CD4-positive, CD25-positive, alpha-beta regulatory T cell (primary cell): ENCODE measurements around the gene PGC. TPM values are rescaled to one million over a fixed set of nuclear protein-coding genes. Genes with fewer than 3 reads are reported as not detected.

Experiments used
- ATAC-seq, 2 donors: fragments of 150-1000 bp; cut with Tn5 transposase; one replicate each; pipeline ENCODE4 v1.10.0; 2021; ENCODE audit warnings: low read depth in 2 of 2, moderate number of reproducible peaks in 2 of 2, moderate library complexity in 1 of 2
- DNase-seq, 3 donors: peaks; one replicate each; pipeline versions ENCODE4 v3.0.0 to v3.0.0-alpha.2; 2012 to 2022; ENCODE audit warnings: mixed read lengths in 1 of 3
- H3K27ac ChIP-seq: one replicate; pipeline ENCODE4 v1.7.0; 2013; ENCODE audit warnings: mild to moderate bottlenecking, low read length; ENCODE audit not compliant: insufficient read depth, poor library complexity, severe bottlenecking
- H3K27me3 ChIP-seq: one replicate; pipeline ENCODE4 v1.7.0; 2013; ENCODE audit warnings: low read length; ENCODE audit not compliant: control insufficient read depth, insufficient read depth
- H3K36me3 ChIP-seq: one replicate; pipeline ENCODE4 v1.7.0; 2013; ENCODE audit warnings: mild to moderate bottlenecking, low read length, moderate library complexity; ENCODE audit not compliant: control insufficient read depth, insufficient read depth
- H3K4me1 ChIP-seq: 2 replicates; pipeline ENCODE4 v1.7.0; 2013; ENCODE audit warnings: mild to moderate bottlenecking, low read length; ENCODE audit not compliant: insufficient read depth, control insufficient read depth, poor library complexity, severe bottlenecking
- H3K4me3 ChIP-seq: one replicate; pipeline ENCODE4 v1.7.0; 2013; ENCODE audit warnings: low read depth, mild to moderate bottlenecking, low read length, moderate library complexity
- H3K9me3 ChIP-seq, 2 experiments: 1 replicate in 1 of 2; 2 replicates in 1 of 2; pipeline ENCODE4 v1.7.0; 2013; ENCODE audit warnings: low read length in 2 of 2, mild to moderate bottlenecking in 1 of 2, moderate library complexity in 1 of 2; ENCODE audit not compliant: control insufficient read depth in 2 of 2
- H3K27ac Mint-ChIP-seq, 3 donors: one replicate each; pipeline ENCODE4 v1.8.0; 2020 to 2022; ENCODE audit warnings: mild to moderate bottlenecking in 3 of 3, mixed read lengths in 3 of 3, moderate library complexity in 2 of 3
- H3K27me3 Mint-ChIP-seq: one replicate; pipeline ENCODE4 v1.8.0; 2022; ENCODE audit warnings: mild to moderate bottlenecking, mixed read lengths
- H3K36me3 Mint-ChIP-seq: one replicate; pipeline ENCODE4 v1.8.0; 2020; ENCODE audit warnings: mixed read lengths
- H3K4me1 Mint-ChIP-seq, 4 donors: one replicate each; pipeline ENCODE4 v1.8.0; 2020 to 2022; ENCODE audit warnings: mixed read lengths in 4 of 4, mild to moderate bottlenecking in 1 of 4
- H3K4me3 Mint-ChIP-seq, 4 donors: one replicate each; pipeline ENCODE4 v1.8.0; 2020 to 2022; ENCODE audit warnings: mild to moderate bottlenecking in 4 of 4, mixed read lengths in 4 of 4, moderate library complexity in 3 of 4
- H3K9me3 Mint-ChIP-seq, 7 donors: one replicate each; pipeline ENCODE4 v1.8.0; 2020 to 2022; ENCODE audit warnings: mixed read lengths in 7 of 7, mild to moderate bottlenecking in 3 of 7, moderate library complexity in 2 of 7
- polyA plus RNA-seq, 4 donors: library from polyadenylated mRNA; unstranded; fragments of 300-500 nt; fragmentation: Illumina TruSeq; gene quantifications; one replicate each; pipeline ENCODE4 v1.2.3, GENCODE V29; 2021
- total RNA-seq: library from RNA; stranded (reverse); gene quantifications from one replicate; pipeline ENCODE4 v1.2.3, GENCODE V29; 2022

The PGC gene
- total and polyA plus RNA-seq, 5 donors from 2014 or later = not detected

DNA sequence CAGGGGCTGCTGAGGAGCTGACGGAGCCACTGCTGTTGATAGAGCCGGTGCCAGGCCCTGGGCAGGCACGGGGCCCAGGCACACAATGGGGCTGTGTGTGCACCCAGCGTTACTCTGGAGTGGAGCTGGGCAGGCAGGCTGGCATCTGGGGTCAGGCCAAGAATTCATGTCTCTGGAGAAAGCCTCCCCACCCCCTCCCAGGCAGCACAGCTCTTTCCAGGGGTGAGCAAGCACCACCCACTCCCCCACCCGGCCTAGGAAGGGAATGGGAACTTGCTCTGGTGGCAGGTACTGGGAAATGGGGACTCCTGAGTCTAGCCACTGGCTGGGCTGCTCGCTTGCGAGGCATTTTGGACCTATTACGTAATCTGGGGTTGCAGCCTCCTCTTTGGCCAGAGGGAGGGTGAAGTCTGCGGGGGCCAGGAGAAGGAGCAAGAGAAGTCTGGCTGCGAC lies 34.5 kb downstream of the PGC start:
- Mint-ChIP-seq H3K4me3 (no peak overlapping the region), H3K4me1 (peaks cover 4 to 40% (median 26%) of the 10 kb centered on the region in 4 donors), H3K27me3 (no peaks in the 10 kb centered on the region), H3K36me3 (peaks cover 11% of the 10 kb centered on the region), H3K27ac (no peak overlapping the region), H3K9me3 (no peaks in the 10 kb centered on the region)
- Histone ChIP-seq H3K4me1 (peaks cover 11% of the 10 kb centered on the region), H3K36me3 (no peaks in the 10 kb centered on the region), H3K27ac (no peak overlapping the region), H3K4me3 (no peak overlapping the region), H3K27me3 (no peaks in the 10 kb centered on the region), H3K9me3 (no peaks in the 10 kb centered on the region)
- ATAC-seq = no peak
- no peak for DNase-seq

DNA sequence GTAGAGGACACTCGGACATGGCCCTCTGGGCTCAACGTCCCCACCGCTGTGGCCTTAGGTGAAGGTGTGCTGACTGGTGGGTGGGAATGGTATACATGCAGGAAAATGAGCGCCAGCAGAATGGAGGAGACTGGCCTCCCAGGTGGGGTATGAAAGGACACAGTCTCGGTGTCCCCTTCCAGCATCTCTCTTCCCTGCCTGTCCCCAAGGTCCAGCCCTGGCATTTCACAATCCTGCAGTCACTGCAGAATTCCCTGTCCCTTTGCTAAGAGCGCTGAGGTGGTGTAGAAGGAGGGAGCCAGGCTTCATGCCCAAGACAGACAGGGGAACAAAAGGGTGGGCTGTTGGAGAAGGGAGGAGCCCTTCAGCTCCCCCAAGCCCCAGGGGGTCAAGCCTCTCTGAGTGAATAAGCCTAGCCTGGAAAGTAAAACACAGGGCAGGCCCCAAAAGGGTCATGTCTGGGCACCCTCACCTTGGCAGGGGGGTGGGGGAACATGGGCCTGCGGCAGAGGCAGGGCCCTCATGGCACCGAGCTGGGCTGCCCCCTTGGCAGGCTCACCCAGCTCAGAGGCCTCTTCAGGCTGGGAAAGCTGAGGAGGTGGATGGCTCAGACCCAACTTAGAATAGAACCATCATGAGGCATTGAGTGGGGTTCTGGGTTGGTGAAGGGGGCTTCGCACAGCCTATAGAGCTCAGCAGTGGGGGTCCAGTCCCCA lies 35.7 kb downstream of the PGC start:
- Mint-ChIP-seq H3K4me1 (peaks cover 4 to 40% (median 33%) of the 10 kb centered on the region in 4 donors), H3K27me3 (no peaks in the 10 kb centered on the region), H3K27ac (no peak overlapping the region), H3K36me3 (peaks cover 11% of the 10 kb centered on the region), H3K4me3 (no peak overlapping the region), H3K9me3 (no peaks in the 10 kb centered on the region)
- no peak overlapping the region for H3K27ac ChIP-seq
- H3K36me3 ChIP-seq = no peaks in the 10 kb centered on the region
- no peaks in the 10 kb centered on the region for H3K27me3 ChIP-seq
- DNase-seq (no peak), ATAC-seq (no peak)
- H3K9me3 ChIP-seq = no peaks in the 10 kb centered on the region
- peaks cover 23% of the 10 kb centered on the region for H3K4me1 ChIP-seq
- H3K4me3 ChIP-seq = no peak overlapping the region

DNA sequence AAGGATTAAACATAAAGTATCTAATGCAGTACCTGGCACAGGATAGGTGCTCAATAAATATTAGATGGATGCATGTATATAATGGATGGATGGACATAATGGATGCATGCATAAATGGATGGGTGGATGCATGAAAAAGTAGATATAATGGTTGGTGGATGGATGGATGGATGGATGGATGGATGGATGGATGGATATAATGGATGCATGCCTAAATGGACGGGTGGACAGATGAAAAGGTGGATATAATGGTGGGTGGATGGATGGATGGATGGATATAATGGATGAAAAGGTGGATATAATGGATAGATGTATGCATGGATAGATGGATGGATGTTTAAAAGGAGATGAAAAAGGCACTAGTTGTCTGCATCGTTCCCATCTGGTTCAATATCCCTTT lies 37.8 kb downstream of the PGC start:
- Histone ChIP-seq H3K4me1 (peaks cover 37% of the 10 kb centered on the region), H3K27me3 (no peaks in the 10 kb centered on the region), H3K36me3 (no peaks in the 10 kb centered on the region), H3K27ac (no peak overlapping the region), H3K4me3 (no peak overlapping the region), H3K9me3 (no peaks in the 10 kb centered on the region)
- Mint-ChIP-seq H3K4me1 (peaks cover 4 to 47% (median 36%) of the 10 kb centered on the region in 4 donors), H3K36me3 (peaks cover 8% of the 10 kb centered on the region), H3K9me3 (no peaks in the 10 kb centered on the region), H3K27me3 (no peaks in the 10 kb centered on the region), H3K4me3 (peak overlapping the region in 1 of 4 donors; percentile 29), H3K27ac (peak overlapping the region in 1 of 3 donors; percentile 97)
- DNase-seq (no peak), ATAC-seq (no peak)

DNA sequence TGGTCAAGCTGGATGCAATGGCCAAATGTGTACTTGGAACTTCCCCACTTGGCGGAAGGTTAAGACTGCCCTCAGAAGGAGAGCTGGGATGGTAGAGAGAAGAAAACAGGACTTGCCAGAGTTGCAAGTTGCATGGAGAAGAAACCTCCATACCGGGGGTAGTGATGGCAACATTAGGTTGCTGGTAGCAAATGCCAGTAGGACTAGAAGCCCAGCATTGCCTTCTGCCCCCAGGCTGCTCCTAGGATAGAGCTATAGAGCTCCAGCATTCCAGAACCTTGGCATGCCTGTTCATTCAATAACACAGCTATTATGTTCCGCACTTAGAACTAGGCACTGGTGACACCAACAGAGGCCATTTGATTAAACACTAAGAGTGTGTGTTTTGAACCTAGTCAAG lies 38.3 kb downstream of the PGC start:
- Histone ChIP-seq H3K9me3 (no peaks in the 10 kb centered on the region), H3K4me1 (peaks cover 37% of the 10 kb centered on the region), H3K36me3 (no peaks in the 10 kb centered on the region), H3K27me3 (no peaks in the 10 kb centered on the region), H3K4me3 (no peak overlapping the region), H3K27ac (no peak overlapping the region)
- no peak for ATAC-seq
- Mint-ChIP-seq H3K4me3 (no peak overlapping the region), H3K36me3 (peaks cover 8% of the 10 kb centered on the region), H3K4me1 (peaks cover 4 to 47% (median 36%) of the 10 kb centered on the region in 4 donors), H3K27ac (peak overlapping the region in 2 of 3 donors; percentile 88 to 94), H3K9me3 (no peaks in the 10 kb centered on the region), H3K27me3 (no peaks in the 10 kb centered on the region)
- DNase-seq = no peak

DNA sequence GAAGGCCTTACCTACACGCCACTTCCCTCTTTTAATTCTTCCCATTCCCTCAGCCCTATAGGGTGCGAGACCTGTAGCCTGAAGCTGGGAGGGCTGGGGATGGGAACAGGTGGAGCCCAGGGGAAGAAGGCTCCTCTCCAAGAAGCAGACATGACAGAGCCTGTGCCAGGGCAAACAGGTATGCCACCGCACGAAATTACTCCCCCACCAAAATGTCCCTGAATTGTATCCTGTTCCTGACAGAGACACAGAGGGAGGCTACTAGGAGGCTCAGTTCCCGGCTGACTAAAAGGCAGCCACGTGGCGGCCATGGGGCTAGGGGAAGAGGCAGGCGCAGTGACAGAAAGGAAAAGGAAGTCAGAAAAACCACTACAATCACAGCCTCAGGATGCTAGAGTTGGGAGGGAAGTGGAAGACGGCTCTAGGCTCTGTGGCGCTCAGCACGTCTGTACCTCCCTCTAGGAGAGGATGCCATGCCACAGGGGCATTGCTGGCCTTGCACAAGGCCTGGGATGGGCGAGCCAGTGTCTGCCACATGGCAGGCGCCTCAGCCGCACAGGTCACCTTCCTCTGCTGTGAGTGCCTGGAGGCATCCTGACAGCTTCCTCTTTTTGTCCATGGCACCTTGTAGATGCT lies 39.5 kb downstream of the PGC start:
- Mint-ChIP-seq H3K36me3 (peaks cover 8% of the 10 kb centered on the region), H3K27ac (peak overlapping the region; percentile 52 to 94 (median 88)), H3K27me3 (no peaks in the 10 kb centered on the region), H3K4me1 (peaks cover 4 to 49% (median 36%) of the 10 kb centered on the region in 4 donors), H3K4me3 (peak overlapping the region; percentile 28 to 83 (median 82)), H3K9me3 (no peaks in the 10 kb centered on the region)
- Histone ChIP-seq H3K27me3 (no peaks in the 10 kb centered on the region), H3K4me3 (peak overlapping the region; percentile 41), H3K9me3 (no peaks in the 10 kb centered on the region), H3K36me3 (no peaks in the 10 kb centered on the region), H3K4me1 (peaks cover 37% of the 10 kb centered on the region), H3K27ac (peak overlapping the region; percentile 48)
- ATAC-seq (peak; percentile 48 to 66), DNase-seq (peak in 2 of 3 donors; percentile 35 to 74)

DNA sequence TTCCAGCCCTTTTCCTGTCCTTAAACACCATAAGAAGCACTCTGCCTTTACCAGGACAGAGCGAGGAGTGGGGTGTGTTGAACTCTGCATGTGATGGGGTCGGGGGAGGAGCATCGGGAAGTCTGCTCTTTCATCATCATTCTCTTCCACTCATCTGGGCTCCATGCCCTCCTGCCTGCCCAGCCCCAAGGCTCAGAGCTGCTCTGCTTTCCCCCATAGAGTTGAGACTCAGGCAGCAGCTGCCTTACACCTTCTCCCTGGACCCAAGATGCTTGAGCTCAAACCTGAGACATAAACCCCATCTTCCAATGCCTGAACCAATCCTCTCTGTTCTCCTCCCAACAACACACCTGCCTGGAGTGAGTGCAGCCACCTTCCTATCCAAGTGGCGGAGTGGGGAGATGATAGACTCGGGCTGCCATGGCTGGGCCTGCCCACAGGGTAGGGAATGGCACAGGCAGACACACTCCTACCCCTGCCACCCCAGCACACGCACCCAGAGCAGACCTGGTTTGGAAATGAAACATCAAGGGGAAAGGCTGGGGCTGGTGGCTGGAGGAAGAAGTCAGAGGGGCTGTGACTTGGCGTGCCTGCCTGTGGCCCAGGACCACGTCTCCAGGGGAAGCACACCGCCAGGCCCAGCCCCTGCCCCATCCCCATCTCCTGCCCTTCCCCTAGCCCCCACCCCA lies 40.2 kb downstream of the PGC start:
- H3K4me1 Mint-ChIP-seq = peaks cover 4 to 49% (median 36%) of the 10 kb centered on the region in 4 donors
- ATAC-seq = no peak
- DNase-seq = peak in 1 of 3 donors; percentile 16

DNA sequence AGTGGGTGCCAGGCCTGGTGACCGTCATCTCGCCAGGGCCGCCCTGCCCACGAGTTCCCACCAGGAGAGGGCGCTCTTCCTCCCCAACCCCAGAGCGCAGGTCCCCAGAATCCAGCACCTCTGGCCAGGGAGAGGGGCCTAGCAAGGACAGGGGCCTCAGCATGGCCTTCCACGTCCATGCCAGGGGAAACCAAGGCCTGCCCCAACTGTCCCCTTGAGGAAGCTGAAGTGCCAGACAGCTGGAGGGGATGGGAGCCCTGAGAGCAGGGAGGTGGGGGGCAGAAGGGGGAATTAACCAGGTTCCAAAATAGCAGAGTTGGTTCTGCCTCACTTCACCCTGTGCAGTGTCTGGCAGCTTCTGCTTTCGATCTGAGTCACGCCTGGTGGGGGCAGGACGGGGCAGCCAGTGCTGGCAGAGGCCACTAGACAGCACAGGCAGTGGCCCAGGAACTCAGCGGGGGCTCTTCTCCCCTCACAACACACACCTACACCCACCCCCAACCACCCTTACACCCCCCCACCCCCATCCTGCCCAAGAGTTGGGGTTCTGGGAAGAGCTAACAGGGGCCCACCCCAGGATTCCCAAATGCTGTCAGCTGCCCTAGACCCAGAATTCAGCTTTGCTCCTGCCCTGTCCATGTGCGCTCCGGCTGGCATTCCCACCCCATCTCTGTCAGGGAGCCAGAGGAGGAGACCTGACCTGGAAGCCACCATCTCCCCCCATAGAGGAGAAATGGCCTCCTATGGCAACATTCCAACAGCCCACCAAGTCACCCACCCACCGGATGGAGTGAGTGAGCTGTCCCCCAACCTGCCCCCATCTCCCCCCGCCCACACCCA lies 41.0 kb downstream of the PGC start:
- H3K4me1 Mint-ChIP-seq = peaks cover 4 to 49% (median 37%) of the 10 kb centered on the region in 4 donors

More for the DNA sequence above, 40.2 kb downstream of the PGC start:
- Mint-ChIP-seq H3K27ac (peak overlapping the region; percentile 71 to 94 (median 90)), H3K36me3 (peaks cover 8% of the 10 kb centered on the region), H3K4me3 (peak overlapping the region in 3 of 4 donors; percentile 53 to 83 (median 82)), H3K27me3 (no peaks in the 10 kb centered on the region), H3K9me3 (no peaks in the 10 kb centered on the region)
- H3K36me3 ChIP-seq = no peaks in the 10 kb centered on the region
- H3K9me3 ChIP-seq = no peaks in the 10 kb centered on the region
- H3K4me3 ChIP-seq = no peak overlapping the region
- H3K27ac ChIP-seq = peak overlapping the region; percentile 62
- peaks cover 37% of the 10 kb centered on the region for H3K4me1 ChIP-seq
- no peaks in the 10 kb centered on the region for H3K27me3 ChIP-seq

More for the DNA sequence above, 41.0 kb downstream of the PGC start:
- H3K27ac Mint-ChIP-seq = peak overlapping the region in 2 of 3 donors; percentile 82 to 94
- no peaks in the 10 kb centered on the region for H3K27me3 Mint-ChIP-seq
- Histone ChIP-seq H3K9me3 (no peaks in the 10 kb centered on the region), H3K36me3 (no peaks in the 10 kb centered on the region), H3K27me3 (no peaks in the 10 kb centered on the region), H3K27ac (peak overlapping the region; percentile 62), H3K4me3 (no peak overlapping the region), H3K4me1 (peaks cover 37% of the 10 kb centered on the region)
- peak; percentile 32 to 79 (median 41) for DNase-seq
- peak overlapping the region in 2 of 4 donors; percentile 53 to 82 for H3K4me3 Mint-ChIP-seq
- peaks cover 8% of the 10 kb centered on the region for H3K36me3 Mint-ChIP-seq
- no peaks in the 10 kb centered on the region for H3K9me3 Mint-ChIP-seq
- peak; percentile 88 to 89 for ATAC-seq
